H9 (cell line): ENCODE measurements around the gene MMP23B. TPM values are rescaled to one million over a fixed set of nuclear protein-coding genes. Genes with fewer than 3 reads are reported as not detected.

Experiments
- DNase-seq: peaks from one replicate; pipeline ENCODE4 v3.0.0-alpha.2; 2017
- H2AFZ ChIP-seq: one replicate; pipeline ENCODE4 v1.6.1; 2013; ENCODE audit warnings: mild to moderate bottlenecking, low read length, control low read depth, moderate library complexity
- H2AK5ac ChIP-seq: 2 replicates; pipeline ENCODE4 v1.6.1; 2013; ENCODE audit warnings: low read length, control low read depth, mixed read lengths; ENCODE audit not compliant: insufficient read length
- H2BK120ac ChIP-seq: one replicate; pipeline ENCODE4 v1.6.1; 2013; ENCODE audit warnings: low read depth, mild to moderate bottlenecking, low read length, control low read depth, inconsistent platforms; ENCODE audit not compliant: poor library complexity, severe bottlenecking
- H2BK12ac ChIP-seq: 2 replicates; pipeline ENCODE4 v1.6.1; 2013; ENCODE audit warnings: low read length, control low read depth, mixed read lengths, low read depth; ENCODE audit not compliant: insufficient read length
- H2BK15ac ChIP-seq: 2 replicates; pipeline ENCODE4 v1.6.1; 2013; ENCODE audit warnings: low read depth, low read length, control low read depth
- H2BK20ac ChIP-seq: one replicate; pipeline ENCODE4 v1.6.1; 2013; ENCODE audit warnings: low read depth, mild to moderate bottlenecking, low read length, control low read depth, inconsistent platforms; ENCODE audit not compliant: poor library complexity, severe bottlenecking
- H2BK5ac ChIP-seq: 2 replicates; pipeline ENCODE4 v1.6.1; 2013; ENCODE audit warnings: low read length, control low read depth, mixed read lengths; ENCODE audit not compliant: insufficient read length
- H3K14ac ChIP-seq: 2 replicates; pipeline ENCODE4 v1.6.1; 2013; ENCODE audit warnings: low read length, control low read depth; ENCODE audit not compliant: insufficient read depth
- H3K18ac ChIP-seq: 2 replicates; pipeline ENCODE4 v1.6.1; 2013; ENCODE audit warnings: low read depth, mild to moderate bottlenecking, mixed read lengths, low read length, control low read depth; ENCODE audit not compliant: insufficient read length
- H3K23ac ChIP-seq: 2 replicates; pipeline ENCODE4 v1.6.1; 2013; ENCODE audit warnings: low read length, control low read depth, mixed read lengths, low read depth; ENCODE audit not compliant: insufficient read length
- H3K23me2 ChIP-seq: 2 replicates; pipeline ENCODE4 v1.6.1; 2013; ENCODE audit warnings: low read depth, mild to moderate bottlenecking, mixed read lengths, low read length, control low read depth; ENCODE audit not compliant: insufficient read length, poor library complexity, severe bottlenecking
- H3K27ac ChIP-seq: 2 replicates; pipeline ENCODE4 v1.5.1; 2013; ENCODE audit warnings: low read length, control low read depth, mixed read lengths, low read depth; ENCODE audit not compliant: insufficient read length
- H3K27me3 ChIP-seq: 2 replicates; pipeline ENCODE4 v1.6.1; 2013; ENCODE audit warnings: low read length, control low read depth, inconsistent platforms; ENCODE audit not compliant: insufficient read depth
- H3K4ac ChIP-seq: 2 replicates; pipeline ENCODE4 v1.6.1; 2013; ENCODE audit warnings: low read depth, mild to moderate bottlenecking, control low read depth, inconsistent platforms, low read length, moderate library complexity
- H3K4me1 ChIP-seq: 2 replicates; pipeline ENCODE4 v1.6.1; 2013; ENCODE audit warnings: low read length, control low read depth, inconsistent platforms; ENCODE audit not compliant: insufficient read depth
- H3K4me2 ChIP-seq: 2 replicates; pipeline ENCODE4 v1.6.1; 2013; ENCODE audit warnings: low read length, control low read depth, mixed read lengths; ENCODE audit not compliant: insufficient read length, insufficient read depth
- H3K56ac ChIP-seq: 2 replicates; pipeline ENCODE4 v1.6.1; 2013; ENCODE audit warnings: low read depth, mild to moderate bottlenecking, mixed read lengths, low read length, control low read depth; ENCODE audit not compliant: insufficient read length
- H3K79me1 ChIP-seq: 2 replicates; pipeline ENCODE4 v1.6.1; 2013; ENCODE audit warnings: low read depth, mild to moderate bottlenecking, moderate library complexity, low read length, control low read depth, inconsistent platforms; ENCODE audit not compliant: insufficient read depth, poor library complexity, severe bottlenecking
- H3K79me2 ChIP-seq: 2 replicates; pipeline ENCODE4 v1.6.1; 2013; ENCODE audit warnings: low read length, control low read depth, inconsistent platforms; ENCODE audit not compliant: insufficient read depth
- H3K9ac ChIP-seq: 2 replicates; pipeline ENCODE4 v1.6.1; 2013; ENCODE audit warnings: low read length, control low read depth, mixed read lengths; ENCODE audit not compliant: insufficient read length; ENCODE audit errors: extremely low read depth
- H3K9me3 ChIP-seq: one replicate; pipeline ENCODE4 v1.6.1; 2013; ENCODE audit warnings: low read depth, low read length, inconsistent platforms; ENCODE audit not compliant: control insufficient read depth
- H3T11ph ChIP-seq: one replicate; pipeline ENCODE4 v1.6.1; 2013; ENCODE audit warnings: mild to moderate bottlenecking, low read length, control low read depth, inconsistent platforms
- H4K20me1 ChIP-seq: one replicate; pipeline ENCODE4 v1.6.1; 2013; ENCODE audit not compliant: control insufficient read depth, insufficient read length, insufficient read depth
- H4K5ac ChIP-seq: 2 replicates; pipeline ENCODE4 v1.6.1; 2013; ENCODE audit warnings: low read depth, mild to moderate bottlenecking, mixed read lengths, low read length, control low read depth; ENCODE audit not compliant: insufficient read length
- H4K8ac ChIP-seq: replicated peaks from 2 replicates; pipeline ENCODE4 v1.6.1; 2013; ENCODE audit warnings: low read length, control low read depth, mixed read lengths, low read depth; ENCODE audit not compliant: insufficient read length
- H4K91ac ChIP-seq: 2 replicates; pipeline ENCODE4 v1.6.1; 2013; ENCODE audit warnings: low read depth, mild to moderate bottlenecking, moderate library complexity, mixed read lengths, low read length, control low read depth; ENCODE audit not compliant: insufficient read length
- H3K27ac Mint-ChIP-seq, 3 experiments: 2 replicates in 2 of 3; 3 replicates in 1 of 3; pipeline ENCODE4 v1.8.0; 2020 to 2021; ENCODE audit warnings: mixed read lengths in 3 of 3, mild to moderate bottlenecking in 1 of 3, moderate library complexity in 1 of 3
- H3K27me3 Mint-ChIP-seq: 2 replicates; pipeline ENCODE4 v1.8.0; 2021; ENCODE audit warnings: low read depth, mild to moderate bottlenecking, moderate library complexity, mixed read lengths
- H3K36me3 Mint-ChIP-seq, 3 experiments: 2 replicates in 2 of 3; 3 replicates in 1 of 3; pipeline ENCODE4 v1.8.0; 2020 to 2021; ENCODE audit warnings: low read depth in 3 of 3, mixed read lengths in 3 of 3; ENCODE audit not compliant: insufficient read depth in 1 of 3
- H3K4me1 Mint-ChIP-seq, 2 experiments: 2 replicates each; pipeline ENCODE4 v1.8.0; 2020; ENCODE audit warnings: mixed read lengths in 2 of 2
- H3K4me3 Mint-ChIP-seq, 2 experiments: 2 replicates in 1 of 2; 3 replicates in 1 of 2; pipeline ENCODE4 v1.8.0; 2020 to 2021; ENCODE audit warnings: mild to moderate bottlenecking in 2 of 2, mixed read lengths in 2 of 2, moderate library complexity in 1 of 2
- H3K9me3 Mint-ChIP-seq, 2 experiments: 2 replicates in 1 of 2; 3 replicates in 1 of 2; pipeline ENCODE4 v1.8.0; 2020; ENCODE audit warnings: mild to moderate bottlenecking in 2 of 2, mixed read lengths in 2 of 2, moderate library complexity in 1 of 2
- CTCF ChIP-seq: fragments of 200-600 bp; sonication (generic); conservative IDR thresholded peaks from 3 replicates; pipeline ENCODE4 v1.8.0; 2021; ENCODE audit warnings: antibody characterized with exemption, mild to moderate bottlenecking
- WGBS: extraction: QIAGEN DNeasy Blood & Tissue Kit; methylation state at CpG from one replicate; pipeline ENCODE4 v1.1.7; 2013; ENCODE audit warnings: missing lambda C conversion rate, low lambda C conversion rate, mixed read lengths; ENCODE audit not compliant: insufficient read length; ENCODE audit errors: extremely low coverage; 5-methylcytosine and 5-hydroxymethylcytosine counted together
- total RNA-seq: library from RNA; stranded (reverse); gene quantifications from 2 replicates; pipeline ENCODE4 v1.2.1, GENCODE V29; 2021

MMP23B gene
- total RNA-seq, 1 experiment from 2014 or later: 12.5 TPM

GRCh38 chr1:1613509-1614082 is 18.4 kb upstream of the MMP23B start:
- H3K27me3 Mint-ChIP-seq: peaks cover 2% of the 10 kb centered on the region; the same call in 1 of the 2 replicates
- H4K8ac ChIP-seq: no peak overlapping the region
- TF ChIP-seq CTCF: no peak

More at GRCh38 chr1:1613509-1614082, 18.4 kb upstream of the MMP23B start:
- H3K14ac ChIP-seq: no peak overlapping the region
- H3K4ac ChIP-seq: no peak overlapping the region
- peaks cover 15% of the 10 kb centered on the region for H3K23me2 ChIP-seq
- no peaks in the 10 kb centered on the region for H3K79me2 ChIP-seq
- H2BK20ac ChIP-seq: no peak overlapping the region
- H3K23ac ChIP-seq: no peak overlapping the region
- H3K27ac Mint-ChIP-seq: peak overlapping the region in 1 of 3 experiments; percentile 13; a peak in 1 of 7 replicates
- WGBS: no CpG with 5 or more reads among the region's 11 CpGs
- no peak overlapping the region for H2BK15ac ChIP-seq
- H3K27me3 ChIP-seq: no peaks in the 10 kb centered on the region
- H3K79me1 ChIP-seq: no peaks in the 10 kb centered on the region
- H2BK5ac ChIP-seq: no peak overlapping the region
- H3K4me2 ChIP-seq: peak overlapping the region; percentile 62
- H4K20me1 ChIP-seq: no peaks in the 10 kb centered on the region
- no peak for DNase-seq
- H3K4me3 Mint-ChIP-seq: peak overlapping the region; percentile 86 to 89
- H3T11ph ChIP-seq: no peak overlapping the region
- no peak overlapping the region for H2BK12ac ChIP-seq
- H3K9me3 ChIP-seq: no peaks in the 10 kb centered on the region
- H3K27ac ChIP-seq: no peak overlapping the region
- no peak overlapping the region for H2BK120ac ChIP-seq
- no peak overlapping the region for H4K5ac ChIP-seq
- H2AK5ac ChIP-seq: no peak overlapping the region
- H3K4me1 Mint-ChIP-seq: peaks cover 16 to 19% of the 10 kb centered on the region in 2 experiments
- H3K18ac ChIP-seq: no peak overlapping the region
- peaks cover 0 to 15% (median 6%) of the 10 kb centered on the region in 3 experiments; a peak in 5 of 7 replicates for H3K36me3 Mint-ChIP-seq
- no peak overlapping the region for H2AFZ ChIP-seq
- no peak overlapping the region for H4K91ac ChIP-seq
- H3K4me1 ChIP-seq: peaks cover 5% of the 10 kb centered on the region; the same call in 1 of the 2 replicates
- no peak overlapping the region for H3K9ac ChIP-seq
- no peaks in the 10 kb centered on the region; a peak in 1 of 5 replicates for H3K9me3 Mint-ChIP-seq
- no peak overlapping the region for H3K56ac ChIP-seq
